GM23338 (cell line): ENCODE data around the gene CFTR. TPM values are rescaled to one million over a fixed set of nuclear protein-coding genes. Genes with fewer than 3 reads are reported as not detected.

Experiments
- ATAC-seq: fragments of 200-7000 bp; cut with Tn5 transposase; 3 replicates; pipeline ENCODE4 v1.9.1; 2020
- DNase-seq: peaks from one replicate; pipeline ENCODE4 v3.0.0-alpha.2; 2015; ENCODE audit warnings: low spot score
- H2AFZ ChIP-seq: fragments of 200-600 bp; sonication (generic); 2 replicates; pipeline ENCODE4 v1.8.0; 2016; ENCODE audit warnings: antibody characterized with exemption, mild to moderate bottlenecking, moderate library complexity
- H3F3A ChIP-seq: fragments of 200-600 bp; sonication (generic); replicated peaks from 2 replicates; pipeline ENCODE4 v1.8.0; 2017; ENCODE audit warnings: antibody characterized with exemption, mixed run types, low read depth
- H3K27ac ChIP-seq: fragments of 200-600 bp; sonication (generic); 2 replicates; pipeline ENCODE4 v1.6.1; 2016; ENCODE audit warnings: low read depth
- H3K27me3 ChIP-seq: fragments of 200-600 bp; sonication (generic); 2 replicates; pipeline ENCODE4 v1.8.0; 2016; ENCODE audit warnings: mild to moderate bottlenecking, mixed run types, moderate library complexity; ENCODE audit not compliant: insufficient read depth
- H3K36me3 ChIP-seq: fragments of 200-600 bp; sonication (generic); 2 replicates; pipeline ENCODE4 v1.8.0; 2016; ENCODE audit warnings: mild to moderate bottlenecking; ENCODE audit not compliant: insufficient read depth
- H3K4me1 ChIP-seq: fragments of 200-600 bp; sonication (generic); 2 replicates; pipeline ENCODE4 v1.8.0; 2016; ENCODE audit warnings: mild to moderate bottlenecking, moderate library complexity; ENCODE audit not compliant: insufficient read depth
- H3K4me2 ChIP-seq: fragments of 200-600 bp; sonication (generic); 2 replicates; pipeline ENCODE4 v1.7.1; 2017; ENCODE audit warnings: mixed run types
- H3K4me3 ChIP-seq: fragments of 200-600 bp; sonication (generic); 2 replicates; pipeline ENCODE4 v1.6.1; 2016; ENCODE audit warnings: mixed run types
- H3K79me2 ChIP-seq: fragments of 200-600 bp; sonication (generic); replicated peaks from 2 replicates; pipeline ENCODE4 v1.8.0; 2017; ENCODE audit warnings: mild to moderate bottlenecking; ENCODE audit not compliant: insufficient read depth
- H3K9me2 ChIP-seq: fragments of 200-600 bp; sonication (generic); 2 replicates; pipeline ENCODE4 v1.8.0; 2017; ENCODE audit not compliant: insufficient read depth
- H4K20me1 ChIP-seq: fragments of 200-600 bp; sonication (generic); replicated peaks from 2 replicates; pipeline ENCODE4 v1.8.0; 2017; ENCODE audit warnings: mild to moderate bottlenecking; ENCODE audit not compliant: insufficient read depth
- H3K27ac Mint-ChIP-seq: 2 replicates; pipeline ENCODE4 v1.8.0; 2020; ENCODE audit warnings: inconsistent platforms, mild to moderate bottlenecking, moderate library complexity, mixed read lengths
- H3K27me3 Mint-ChIP-seq: 3 replicates; pipeline ENCODE4 v1.8.0; 2022; ENCODE audit warnings: low read depth, mild to moderate bottlenecking, moderate library complexity, mixed read lengths, inconsistent platforms; ENCODE audit not compliant: insufficient read depth, poor library complexity
- H3K36me3 Mint-ChIP-seq: 3 replicates; pipeline ENCODE4 v1.8.0; 2021; ENCODE audit warnings: low read depth, mild to moderate bottlenecking, inconsistent platforms, moderate library complexity, mixed read lengths
- H3K4me1 Mint-ChIP-seq: 3 replicates; pipeline ENCODE4 v1.8.0; 2020; ENCODE audit warnings: mild to moderate bottlenecking, inconsistent platforms, mixed read lengths
- H3K4me3 Mint-ChIP-seq: 3 replicates; pipeline ENCODE4 v1.8.0; 2021; ENCODE audit warnings: moderate library complexity, mild to moderate bottlenecking, inconsistent platforms, mixed read lengths
- H3K9me3 Mint-ChIP-seq: 3 replicates; pipeline ENCODE4 v1.8.0; 2020; ENCODE audit warnings: moderate library complexity, mild to moderate bottlenecking, inconsistent platforms, mixed read lengths
- CREB1 ChIP-seq: fragments of 250-450 bp; sonication (Bioruptor Pico); IDR thresholded peaks from 2 replicates; pipeline ENCODE4 v1.5.0; 2020; ENCODE audit warnings: low read depth, mild to moderate bottlenecking, moderate library complexity
- EZH2 ChIP-seq: fragments of 200-600 bp; sonication (generic); IDR thresholded peaks from one replicate; pipeline ENCODE4 v1.8.0; 2017; ENCODE audit warnings: antibody characterized with exemption, mild to moderate bottlenecking, low read depth; ENCODE audit not compliant: unreplicated experiment
- JUNB ChIP-seq: IDR thresholded peaks from one replicate; pipeline ENCODE4 v1.6.1; 2016; ENCODE audit warnings: antibody characterized with exemption; ENCODE audit not compliant: unreplicated experiment
- NANOG ChIP-seq: IDR thresholded peaks from 2 replicates; pipeline ENCODE4 v1.6.1; 2016; ENCODE audit warnings: antibody characterized with exemption, borderline replicate concordance
- STAT1 ChIP-seq: IDR thresholded peaks from one replicate; pipeline ENCODE4 v1.6.1; 2016; ENCODE audit warnings: antibody characterized with exemption; ENCODE audit not compliant: unreplicated experiment
- ZNF331 ChIP-seq: fragments of 250-450 bp; sonication (Bioruptor Pico); IDR thresholded peaks from 2 replicates; pipeline ENCODE4 v1.5.0; 2020; ENCODE audit warnings: low read depth, mild to moderate bottlenecking, moderate library complexity
- ZNF462 ChIP-seq: fragments of 250-450 bp; sonication (Bioruptor Pico); IDR thresholded peaks from 2 replicates; pipeline ENCODE4 v1.5.0; 2020; ENCODE audit warnings: mild to moderate bottlenecking, moderate library complexity
- polyA plus RNA-seq: library from polyadenylated mRNA; unstranded; fragments of >200 nt; fragmentation: Nextera tagmentation; extraction: Ambion mirVana; gene quantifications from 2 replicates; pipeline ENCODE4 v1.2.1, GENCODE V29; 2016
- total RNA-seq: library from RNA; depleted of rRNA; stranded (reverse); fragments of >200 nt; shearing (Covaris generic); gene quantifications from 2 replicates; pipeline ENCODE4 v1.2.3, GENCODE V29; 2014
- TF ChIP-seq, protein P1 (sequence below): IDR thresholded peaks from one replicate; pipeline ENCODE4 v1.6.1; 2018; ENCODE audit warnings: antibody characterized with exemption; ENCODE audit not compliant: unreplicated experiment

CFTR gene
- total and polyA plus RNA-seq, 2 experiments from 2014 or later = 0.45 to 1.2 TPM

DNA sequence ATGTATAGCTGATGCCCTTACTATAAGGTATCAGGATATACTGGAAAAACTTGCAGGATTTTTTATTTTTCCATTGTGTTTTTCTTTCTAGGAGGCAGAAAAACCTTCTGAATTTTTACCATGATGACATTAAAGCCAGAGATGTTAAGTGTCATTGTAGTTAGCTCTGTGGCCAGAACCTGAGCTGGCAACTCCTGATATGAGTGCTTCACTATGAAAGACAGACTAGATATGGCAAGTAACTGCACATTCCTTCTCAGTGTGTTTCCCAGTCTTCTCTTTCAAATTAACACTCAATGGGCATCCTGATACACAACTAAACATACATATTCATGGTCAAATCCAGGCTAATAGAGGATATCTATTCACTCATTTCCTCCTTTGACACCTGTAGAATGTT is 227.3 kb downstream of the CFTR start:
- no peak overlapping the region for H3K27ac Mint-ChIP-seq
- H3F3A ChIP-seq = no peaks in the 10 kb centered on the region

More for the DNA sequence above, 227.3 kb downstream of the CFTR start:
- Histone ChIP-seq H3K79me2 (no peaks in the 10 kb centered on the region), H3K4me3 (no peak overlapping the region), H2AFZ (no peak overlapping the region), H3K9me2 (no peaks in the 10 kb centered on the region), H3K36me3 (no peaks in the 10 kb centered on the region), H3K27me3 (no peaks in the 10 kb centered on the region), H3K4me1 (no peaks in the 10 kb centered on the region), H3K4me2 (no peak overlapping the region), H3K27ac (no peak overlapping the region), H4K20me1 (no peaks in the 10 kb centered on the region)
- Mint-ChIP-seq H3K27me3 (no peaks in the 10 kb centered on the region), H3K4me3 (no peak overlapping the region), H3K9me3 (0 out of 3 replicates have a peak, but pooled peaks cover 2% of the 10 kb centered on the region), H3K36me3 (peaks cover 4% of the 10 kb centered on the region; the same call in 2 of the 3 replicates), H3K4me1 (peaks cover 12% of the 10 kb centered on the region)
- no peak for TF ChIP-seq EZH2
- TF ChIP-seq, protein P1, sequence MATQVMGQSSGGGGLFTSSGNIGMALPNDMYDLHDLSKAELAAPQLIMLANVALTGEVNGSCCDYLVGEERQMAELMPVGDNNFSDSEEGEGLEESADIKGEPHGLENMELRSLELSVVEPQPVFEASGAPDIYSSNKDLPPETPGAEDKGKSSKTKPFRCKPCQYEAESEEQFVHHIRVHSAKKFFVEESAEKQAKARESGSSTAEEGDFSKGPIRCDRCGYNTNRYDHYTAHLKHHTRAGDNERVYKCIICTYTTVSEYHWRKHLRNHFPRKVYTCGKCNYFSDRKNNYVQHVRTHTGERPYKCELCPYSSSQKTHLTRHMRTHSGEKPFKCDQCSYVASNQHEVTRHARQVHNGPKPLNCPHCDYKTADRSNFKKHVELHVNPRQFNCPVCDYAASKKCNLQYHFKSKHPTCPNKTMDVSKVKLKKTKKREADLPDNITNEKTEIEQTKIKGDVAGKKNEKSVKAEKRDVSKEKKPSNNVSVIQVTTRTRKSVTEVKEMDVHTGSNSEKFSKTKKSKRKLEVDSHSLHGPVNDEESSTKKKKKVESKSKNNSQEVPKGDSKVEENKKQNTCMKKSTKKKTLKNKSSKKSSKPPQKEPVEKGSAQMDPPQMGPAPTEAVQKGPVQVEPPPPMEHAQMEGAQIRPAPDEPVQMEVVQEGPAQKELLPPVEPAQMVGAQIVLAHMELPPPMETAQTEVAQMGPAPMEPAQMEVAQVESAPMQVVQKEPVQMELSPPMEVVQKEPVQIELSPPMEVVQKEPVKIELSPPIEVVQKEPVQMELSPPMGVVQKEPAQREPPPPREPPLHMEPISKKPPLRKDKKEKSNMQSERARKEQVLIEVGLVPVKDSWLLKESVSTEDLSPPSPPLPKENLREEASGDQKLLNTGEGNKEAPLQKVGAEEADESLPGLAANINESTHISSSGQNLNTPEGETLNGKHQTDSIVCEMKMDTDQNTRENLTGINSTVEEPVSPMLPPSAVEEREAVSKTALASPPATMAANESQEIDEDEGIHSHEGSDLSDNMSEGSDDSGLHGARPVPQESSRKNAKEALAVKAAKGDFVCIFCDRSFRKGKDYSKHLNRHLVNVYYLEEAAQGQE = no peak
- no peak for TF ChIP-seq CREB1
- no peak for TF ChIP-seq NANOG
- TF ChIP-seq ZNF331 (CRISPR knock-in tag) = no peak
- TF ChIP-seq STAT1 = no peak
- TF ChIP-seq JUNB = no peak
- no peak for TF ChIP-seq ZNF462
- no peak for DNase-seq
- no peak for ATAC-seq
